Endothelial cell of umbilical vein (primary cell): Measurements from ENCODE around the gene SLC1A6.

Source experiments
- CTCF ChIP-seq, 2 donors: IDR thresholded peaks; 1 replicate in 1 of 2; 2 replicates in 1 of 2; pipeline ENCODE4 v1.5.1; 2011; ENCODE audit warnings: low read length in 2 of 2, mild to moderate bottlenecking in 2 of 2, moderate library complexity in 2 of 2, control low read depth in 1 of 2, inconsistent platforms in 1 of 2, low read depth in 1 of 2; ENCODE audit not compliant: insufficient read depth in 1 of 2; ENCODE audit errors: extremely low read depth in 1 of 2
- EZH2 ChIP-seq: IDR thresholded peaks from 2 replicates; pipeline ENCODE4 v1.6.1; 2012; ENCODE audit warnings: borderline replicate concordance, low read depth, mild to moderate bottlenecking, moderate library complexity, low read length, inconsistent platforms; ENCODE audit not compliant: severe bottlenecking
- MAX ChIP-seq: IDR thresholded peaks from 2 replicates; pipeline ENCODE4 v1.6.1; 2011; ENCODE audit not compliant: insufficient read depth, insufficient read length
- POLR2A ChIP-seq: IDR thresholded peaks from 2 replicates; pipeline ENCODE4 v1.6.1; 2012; ENCODE audit warnings: low read depth, mild to moderate bottlenecking, control low read depth, low read length
- POLR2AphosphoS5 ChIP-seq: IDR thresholded peaks from 2 replicates; pipeline ENCODE4 v1.6.1; 2012; ENCODE audit warnings: low read depth, mild to moderate bottlenecking, control low read depth, low read length, moderate library complexity; ENCODE audit not compliant: insufficient read depth

GRCh38 chr19:14972676-14973075, 7.0 kb downstream of the SLC1A6 start:
- TF ChIP-seq MAX = no peak
- TF ChIP-seq CTCF (IDR thresholded peaks at IDR 0.05; ENCODE audit: extremely low read depth in 1 of 2, insufficient read depth in 1 of 2, low read depth in 1 of 2, low read length in 2 of 2) = no peak
- TF ChIP-seq POLR2A = no peak
- no peak for TF ChIP-seq POLR2AphosphoS5
- no peak for TF ChIP-seq EZH2
